Heart right ventricle (tissue), 16 donors: Measurements from ENCODE around the gene AKAP6. TPM values are rescaled to one million over a fixed set of nuclear protein-coding genes. Genes with fewer than 3 reads are reported as not detected.
A peak's percentile ranks its signal among the peaks of the same experiment; 100 is the strongest.

Experiments
- ATAC-seq, 8 donors: fragments of 200-7000 bp; cut with Tn5 transposase; one replicate each; pipeline ENCODE4 v1.9.1; 2020; ENCODE audit warnings: mild to moderate bottlenecking in 8 of 8, moderate library complexity in 8 of 8, moderate number of reproducible peaks in 1 of 8
- DNase-seq, 2 donors: peaks; one replicate each; pipeline ENCODE4 v3.0.0-alpha.2; 2020
- H3K27ac ChIP-seq, 10 donors: fragments of 200-600 bp; sonication (generic) in 2 of 10; one replicate each; pipeline versions ENCODE4 v1.5.0 to v1.8.0; 2020 to 2022; ENCODE audit warnings: mild to moderate bottlenecking in 3 of 10
- H3K27me3 ChIP-seq, 7 donors: fragments of 200-600 bp; one replicate each; pipeline ENCODE4 v1.8.0; 2021 to 2022; ENCODE audit warnings: mild to moderate bottlenecking in 2 of 7
- H3K36me3 ChIP-seq, 9 donors: fragments of 200-600 bp; sonication (generic) in 1 of 9; one replicate each; pipeline versions ENCODE4 v1.5.0 to v1.8.0; 2020 to 2022; ENCODE audit warnings: mild to moderate bottlenecking in 2 of 9
- H3K4me1 ChIP-seq, 9 donors: fragments of 200-600 bp; sonication (generic) in 1 of 9; one replicate each; pipeline versions ENCODE4 v1.5.0 to v1.8.0; 2020 to 2022; ENCODE audit warnings: mild to moderate bottlenecking in 4 of 9
- H3K4me3 ChIP-seq, 10 donors: fragments of 200-600 bp; sonication (generic) in 2 of 10; one replicate each; pipeline versions ENCODE4 v1.5.0 to v1.8.0; 2020 to 2022; ENCODE audit warnings: mild to moderate bottlenecking in 7 of 10, moderate library complexity in 2 of 10
- H3K9me3 ChIP-seq, 11 donors: fragments of 200-600 bp in 10 of 11; sonication (generic) in 2 of 11; one replicate each; pipeline versions ENCODE4 v1.5.0 to v1.8.0; 2013 to 2022; ENCODE audit warnings: mild to moderate bottlenecking in 2 of 11, control low read depth in 1 of 11, moderate library complexity in 1 of 11
- WGBS, 2 donors: extraction: QIAGEN DNeasy Blood & Tissue Kit; methylation state at CpG; one replicate each; pipeline ENCODE4 v1.1.7; 2013; ENCODE audit warnings: inconsistent platforms in 1 of 2; 5-methylcytosine and 5-hydroxymethylcytosine counted together
- intact Hi-C, 10 donors: fragments of 100-400 bp; cut with DNase I; formaldehyde crosslinking; loops; one replicate each; pipeline versions ENCODE4 v1.11.1 to v1.14.2; 2022
- polyA plus RNA-seq, 2 donors: library from polyadenylated mRNA; stranded (reverse); fragments of 200-250 nt; gene quantifications; one replicate each; pipeline ENCODE4 v1.2.3, GENCODE V29; 2013
- total RNA-seq, 10 donors: library from RNA; stranded (reverse); fragmentation: NEBNext Ultra II Directional in 3 of 10; extraction: Animal tissue kit (Norgen Biotek cat#: 25700) in 3 of 10; gene quantifications; one replicate each; pipeline versions ENCODE4 v1.2.1 to v1.2.4, GENCODE V29; 2021 to 2023
- TF ChIP-seq, protein P1 (sequence below), 9 donors: fragments of 200-600 bp; sonication (generic) in 2 of 9; IDR thresholded peaks; one replicate each; pipeline versions ENCODE4 v1.5.0 to v1.8.0; 2021 to 2022; ENCODE audit warnings: antibody characterized with exemption in 9 of 9, mild to moderate bottlenecking in 5 of 9, moderate library complexity in 1 of 9
- donor health status: Arrhythmogenic right ventricular cardiomyopathy.
- donor health status: ischemic (EF 13 %, LVEDD 7.1; RV severe dilation, severe dysfunction).
- donor health status: healthy with polysubstance abuse.
- donor health status: DM: no; HTN: yes; CAD: no.
- donor health status: DM: no; HTN: no; CAD: no.
- donor health status: ischemic (EF 25% LVEDD 6.9; RV normal size, moderate dysfunction).
- donor health status: ischemic (EF 25% LVEDD 5.7; RV mildly dilated, moderate dysfunction).
- donor health status: healthy.
- donor health status: DM: yes; HTN: yes; CAD: no.
- donor health status: Ischemic cardiomyopathy.
- donor health status: ischemic (EF 35%, LVEDD 5.7; RV mildly dilated, moderate dysfunction).
- donor health status: nonischemic (EF 11% LVEDD 7.7; RV severe dilation, severe dysfunction).
- donor health status: DM: yes; HTN: yes; CAD: no.
- donor health status: PGD.
- donor health status: ischemic (EF 29% LVEDD 5.4; RV normal size, mild dysfunction).
- donor health status: nonischemic (EF 23%, LVEDD 6.1; RV moderate dilation, normal function).

The AKAP6 gene
- total and polyA plus RNA-seq, 12 donors: 13.5 to 332 (median 229) TPM

DNA sequence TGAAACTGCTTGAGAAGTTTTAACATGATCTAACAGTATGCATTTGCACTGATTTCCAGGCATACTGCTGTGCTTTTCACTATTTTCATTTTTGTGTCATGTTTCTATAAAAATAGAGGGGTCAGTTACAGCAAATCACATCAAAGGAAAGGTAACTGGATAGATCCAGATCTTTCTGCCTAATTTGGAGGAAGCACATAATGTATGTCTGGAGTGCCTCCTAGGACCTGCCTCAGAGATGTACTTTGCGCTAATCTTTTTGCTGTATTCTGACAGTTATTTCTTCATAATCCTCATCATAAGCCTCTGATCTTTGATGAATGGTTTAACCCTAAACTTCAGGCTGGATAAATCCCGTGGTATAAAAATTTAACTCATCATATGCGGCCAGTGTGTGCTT is 498.4 kb downstream of the AKAP6 start:
- Histone ChIP-seq H3K27ac (no peak overlapping the region), H3K4me3 (no peak overlapping the region), H3K27me3 (no peaks in the 10 kb centered on the region), H3K4me1 (peaks cover 0 to 59% (median 25%) of the 10 kb centered on the region in 9 donors), H3K9me3 (no peaks in the 10 kb centered on the region), H3K36me3 (peaks cover 0 to 5% (median 0%) of the 10 kb centered on the region in 9 donors)
- intact Hi-C loops: loop anchor here in 6 of 10 donors (5.0 to 10.0 kb wide), 6 partner anchors 107 to 253 kb away; partner anchors contain the start of gene NPAS3 (in 1 of the 6)
- DNase-seq (no peak), ATAC-seq (no peak)
- TF ChIP-seq, protein P1, sequence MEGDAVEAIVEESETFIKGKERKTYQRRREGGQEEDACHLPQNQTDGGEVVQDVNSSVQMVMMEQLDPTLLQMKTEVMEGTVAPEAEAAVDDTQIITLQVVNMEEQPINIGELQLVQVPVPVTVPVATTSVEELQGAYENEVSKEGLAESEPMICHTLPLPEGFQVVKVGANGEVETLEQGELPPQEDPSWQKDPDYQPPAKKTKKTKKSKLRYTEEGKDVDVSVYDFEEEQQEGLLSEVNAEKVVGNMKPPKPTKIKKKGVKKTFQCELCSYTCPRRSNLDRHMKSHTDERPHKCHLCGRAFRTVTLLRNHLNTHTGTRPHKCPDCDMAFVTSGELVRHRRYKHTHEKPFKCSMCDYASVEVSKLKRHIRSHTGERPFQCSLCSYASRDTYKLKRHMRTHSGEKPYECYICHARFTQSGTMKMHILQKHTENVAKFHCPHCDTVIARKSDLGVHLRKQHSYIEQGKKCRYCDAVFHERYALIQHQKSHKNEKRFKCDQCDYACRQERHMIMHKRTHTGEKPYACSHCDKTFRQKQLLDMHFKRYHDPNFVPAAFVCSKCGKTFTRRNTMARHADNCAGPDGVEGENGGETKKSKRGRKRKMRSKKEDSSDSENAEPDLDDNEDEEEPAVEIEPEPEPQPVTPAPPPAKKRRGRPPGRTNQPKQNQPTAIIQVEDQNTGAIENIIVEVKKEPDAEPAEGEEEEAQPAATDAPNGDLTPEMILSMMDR (IDR thresholded peaks at IDR 0.05): no peak
- whole genome bisulfite sequencing, 2 donors: 86 to 90% methylated on average over 3 of the region's 3 CpGs

DNA sequence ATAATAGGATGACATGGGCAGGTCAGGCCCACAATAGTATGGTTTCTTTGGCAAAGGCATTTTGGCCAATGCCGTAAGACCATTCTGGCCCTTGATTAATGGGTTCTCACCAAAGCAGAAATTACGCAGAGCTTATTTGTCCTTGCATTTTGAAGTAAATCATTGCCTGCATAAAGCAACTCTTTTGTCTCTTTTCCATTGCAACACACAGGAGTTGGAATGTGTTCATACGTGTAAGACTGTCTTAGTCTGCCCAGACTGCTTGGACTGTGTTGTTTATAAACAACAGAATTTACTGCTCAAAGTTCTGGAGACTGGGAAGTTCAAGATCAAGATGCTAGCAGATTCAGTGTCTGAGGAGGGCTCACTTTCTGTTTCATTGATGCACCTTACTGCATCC is 506.8 kb downstream of the AKAP6 start:
- DNase-seq (no peak), ATAC-seq (peak in 2 of 8 donors; percentile 15 to 49)
- no peak overlapping the region for H3K27ac ChIP-seq
- no peaks in the 10 kb centered on the region for H3K27me3 ChIP-seq
- intact Hi-C loops: loop anchor here in 1 of 10 donors (10.0 kb wide), 1 partner anchor 261 kb away; no protein-coding TSS in a partner anchor
- H3K4me3 ChIP-seq: no peak overlapping the region
- H3K4me1 ChIP-seq: no peaks in the 10 kb centered on the region
- H3K9me3 ChIP-seq: no peaks in the 10 kb centered on the region
- 84 to 91% methylated on average over 3 of the region's 3 CpGs for WGBS, 2 donors
- H3K36me3 ChIP-seq: no peaks in the 10 kb centered on the region
- TF ChIP-seq, protein P1 (IDR thresholded peaks at IDR 0.05): no peak

DNA sequence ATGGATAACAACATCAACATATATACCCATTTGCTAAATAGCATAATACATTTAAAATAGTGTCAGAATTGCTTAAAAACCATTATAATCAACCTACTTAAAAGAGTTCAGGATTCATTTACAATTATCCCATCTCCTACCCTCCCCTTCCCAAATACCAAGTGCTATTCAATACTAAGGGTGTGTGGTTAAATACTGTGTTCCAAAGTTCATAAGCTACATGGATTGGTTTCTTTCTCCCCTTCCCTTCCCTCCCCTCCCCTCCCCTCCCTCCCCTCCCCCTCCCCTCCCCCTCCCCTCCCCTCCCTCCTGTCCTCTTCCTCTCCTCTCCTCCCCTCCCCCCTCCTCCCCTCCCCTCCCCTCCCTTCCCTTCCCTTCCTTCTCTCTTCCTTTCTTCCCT is 512.6 kb downstream of the AKAP6 start:
- no peak overlapping the region for H3K4me3 ChIP-seq
- intact Hi-C loops: no loop called here
- H3K9me3 ChIP-seq: no peaks in the 10 kb centered on the region
- H3K4me1 ChIP-seq: no peaks in the 10 kb centered on the region
- DNase-seq: no peak
- H3K27ac ChIP-seq: no peak overlapping the region
- TF ChIP-seq, protein P1 (IDR thresholded peaks at IDR 0.05): no peak
- ATAC-seq: no peak
- H3K27me3 ChIP-seq: no peaks in the 10 kb centered on the region
- no peaks in the 10 kb centered on the region for H3K36me3 ChIP-seq

DNA sequence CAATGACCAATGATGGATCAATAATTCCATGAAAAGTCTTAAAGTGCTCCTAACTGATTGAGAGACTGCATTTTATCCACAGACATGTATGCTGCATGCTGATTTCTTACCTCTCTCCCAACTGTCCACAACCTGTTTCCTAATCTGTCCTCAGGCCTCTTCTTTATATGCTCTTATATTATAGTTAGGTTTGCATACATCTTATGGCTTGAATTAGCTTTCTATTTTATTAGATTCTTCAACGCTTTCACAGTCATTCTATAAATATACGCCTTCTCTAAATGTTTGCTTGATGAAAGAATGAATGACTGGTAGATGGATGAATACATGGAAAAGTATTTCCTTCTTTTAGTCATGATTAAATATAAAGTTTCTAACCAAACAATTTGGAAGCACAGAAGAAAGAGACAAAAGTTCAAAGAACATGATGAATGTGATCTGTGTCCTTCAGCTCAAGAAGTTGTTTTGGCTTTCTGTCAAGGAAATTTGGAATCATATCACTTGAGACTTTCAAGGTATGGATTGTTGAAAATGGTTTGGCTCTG is 517.8 kb downstream of the AKAP6 start:
- Histone ChIP-seq H3K4me3 (no peak overlapping the region), H3K27ac (no peak overlapping the region), H3K4me1 (no peaks in the 10 kb centered on the region), H3K36me3 (no peaks in the 10 kb centered on the region), H3K9me3 (peaks cover 0 to 4% (median 0%) of the 10 kb centered on the region in 11 donors), H3K27me3 (no peaks in the 10 kb centered on the region)
- WGBS, 2 donors: 44 to 68% methylated on average over 2 of the region's 2 CpGs
- intact Hi-C loops: loop anchor here in 1 of 10 donors (1.0 kb wide), 1 partner anchor 42 kb away; no protein-coding TSS in a partner anchor
- DNase-seq (no peak), ATAC-seq (no peak)
- TF ChIP-seq, protein P1 (IDR thresholded peaks at IDR 0.05): no peak
